Liver (tissue), 9 donors: ENCODE results near the gene ADAMTS14. TPM values are rescaled to one million over a fixed set of nuclear protein-coding genes. Genes with fewer than 3 reads are reported as not detected.

ENCODE experiments used
- DNase-seq: peaks from one replicate; pipeline ENCODE4 v3.0.0-alpha.2; 2017; ENCODE audit warnings: low spot score
- H3K27ac ChIP-seq, 2 donors: one replicate each; pipeline ENCODE4 v1.7.0; 2013; ENCODE audit warnings: inconsistent platforms in 2 of 2, low read length in 2 of 2, control low read depth in 1 of 2, low read depth in 1 of 2, mild to moderate bottlenecking in 1 of 2
- H3K27me3 ChIP-seq, 4 donors: one replicate each; pipeline versions ENCODE4 v1.6.1 to v1.7.0; 2013; ENCODE audit warnings: low read length in 3 of 4, inconsistent platforms in 1 of 4, mild to moderate bottlenecking in 1 of 4, moderate library complexity in 1 of 4; ENCODE audit not compliant: control insufficient read depth in 4 of 4, insufficient read depth in 4 of 4
- H3K36me3 ChIP-seq, 4 donors: one replicate each; pipeline versions ENCODE4 v1.6.1 to v1.7.0; 2013; ENCODE audit warnings: low read length in 3 of 4, mild to moderate bottlenecking in 3 of 4, low read depth in 1 of 4, moderate library complexity in 1 of 4; ENCODE audit not compliant: control insufficient read depth in 4 of 4, insufficient read depth in 3 of 4
- H3K4me1 ChIP-seq, 4 donors: one replicate each; pipeline versions ENCODE4 v1.6.1 to v1.7.0; 2013; ENCODE audit warnings: low read length in 3 of 4, mild to moderate bottlenecking in 3 of 4, moderate library complexity in 1 of 4; ENCODE audit not compliant: control insufficient read depth in 4 of 4, insufficient read depth in 4 of 4
- H3K4me3 ChIP-seq, 3 donors: one replicate each; pipeline versions ENCODE4 v1.6.1 to v1.7.0; 2013; ENCODE audit warnings: low read length in 3 of 3, control low read depth in 1 of 3, low read depth in 1 of 3, mild to moderate bottlenecking in 1 of 3
- H3K9ac ChIP-seq, 2 donors: one replicate each; pipeline ENCODE4 v1.7.0; 2013; ENCODE audit warnings: low read length in 2 of 2, mild to moderate bottlenecking in 2 of 2, moderate library complexity in 2 of 2, control low read depth in 1 of 2, low read depth in 1 of 2
- H3K9me3 ChIP-seq, 4 donors: one replicate each; pipeline versions ENCODE4 v1.6.1 to v1.7.0; 2013; ENCODE audit warnings: low read length in 3 of 4; ENCODE audit not compliant: control insufficient read depth in 4 of 4
- ATF3 ChIP-seq: IDR thresholded peaks from 2 replicates; pipeline ENCODE4 v1.6.1; 2016; ENCODE audit warnings: antibody characterized with exemption
- EGR1 ChIP-seq, 2 donors: IDR thresholded peaks; 2 replicates each; pipeline ENCODE4 v1.6.1; 2016 to 2018; ENCODE audit warnings: antibody characterized with exemption in 2 of 2, low read depth in 2 of 2
- FOXA1 ChIP-seq: IDR thresholded peaks from 2 replicates; pipeline ENCODE4 v1.6.1; 2016; ENCODE audit warnings: antibody characterized with exemption
- FOXA2 ChIP-seq: IDR thresholded peaks from 2 replicates; pipeline ENCODE4 v1.6.1; 2016; ENCODE audit warnings: antibody characterized with exemption
- GABPA ChIP-seq, 2 donors: IDR thresholded peaks in 1 of 2; conservative IDR thresholded peaks in 1 of 2; 2 replicates each; pipeline ENCODE4 v1.6.1; 2016; ENCODE audit warnings: antibody characterized with exemption in 2 of 2, mild to moderate bottlenecking in 1 of 2, moderate library complexity in 1 of 2
- HNF4A ChIP-seq, 2 donors: conservative IDR thresholded peaks; 2 replicates each; pipeline ENCODE4 v1.6.1; 2016; ENCODE audit warnings: antibody characterized with exemption in 2 of 2, mild to moderate bottlenecking in 2 of 2
- HNF4G ChIP-seq: IDR thresholded peaks from 2 replicates; pipeline ENCODE4 v1.6.1; 2016; ENCODE audit warnings: antibody characterized with exemption
- JUND ChIP-seq, 2 donors: IDR thresholded peaks; 2 replicates each; pipeline ENCODE4 v1.6.1; 2016; ENCODE audit warnings: antibody characterized with exemption in 2 of 2
- MAX ChIP-seq: IDR thresholded peaks from 2 replicates; pipeline ENCODE4 v1.6.1; 2016; ENCODE audit warnings: antibody characterized with exemption
- RAD21 ChIP-seq, 2 donors: IDR thresholded peaks; 2 replicates each; pipeline ENCODE4 v1.6.1; 2016; ENCODE audit warnings: antibody characterized with exemption in 2 of 2, mild to moderate bottlenecking in 2 of 2
- REST ChIP-seq: IDR thresholded peaks from 2 replicates; pipeline ENCODE4 v1.6.1; 2016; ENCODE audit warnings: antibody characterized with exemption, mild to moderate bottlenecking
- SP1 ChIP-seq: IDR thresholded peaks from 2 replicates; pipeline ENCODE4 v1.6.1; 2018; ENCODE audit warnings: antibody characterized with exemption, mild to moderate bottlenecking
- TAF1 ChIP-seq: conservative IDR thresholded peaks from 2 replicates; pipeline ENCODE4 v1.6.1; 2016; ENCODE audit warnings: antibody characterized with exemption, mild to moderate bottlenecking
- YY1 ChIP-seq: IDR thresholded peaks from 2 replicates; pipeline ENCODE4 v1.6.1; 2016; ENCODE audit warnings: antibody characterized with exemption, mild to moderate bottlenecking
- WGBS: extraction: QIAGEN DNeasy Blood & Tissue Kit; methylation state at CpG from one replicate; pipeline ENCODE4 v1.1.7; 2013; 5-methylcytosine and 5-hydroxymethylcytosine counted together
- polyA plus RNA-seq, 2 donors: library from polyadenylated mRNA; stranded (reverse) in 1 of 2; unstranded in 1 of 2; fragments of 200-250 nt in 1 of 2; fragments of >200 nt in 1 of 2; fragmentation: Nextera tagmentation in 1 of 2; extraction: Ambion mirVana in 1 of 2; gene quantifications; one replicate each; pipeline versions ENCODE4 v1.2.1 to v1.2.3, GENCODE V29; 2013 to 2015
- total RNA-seq, 2 donors: library from RNA; depleted of rRNA; stranded (reverse); fragments of >200 nt; gene quantifications; one replicate each; pipeline ENCODE4 v1.2.3, GENCODE V29; 2014
- TF ChIP-seq, protein P1 (sequence below): IDR thresholded peaks from 2 replicates; pipeline ENCODE4 v1.6.1; 2016; ENCODE audit warnings: antibody characterized with exemption
- TF ChIP-seq, protein P2 (sequence below): fragments of 150-350 bp; IDR thresholded peaks from 2 replicates; pipeline ENCODE4 v1.5.1; 2017; ENCODE audit warnings: improper control_type of control experiment, low read depth, low read length; ENCODE audit not compliant: missing input control
- donor health status: healthy.
- donor health status: healthy.
- donor health status: healthy.
- donor health status: healthy.
- donor health status: healthy.

Gene ADAMTS14
- total and polyA plus RNA-seq, 4 donors: 0.09 to 0.33 (median 0.13) TPM

DNA sequence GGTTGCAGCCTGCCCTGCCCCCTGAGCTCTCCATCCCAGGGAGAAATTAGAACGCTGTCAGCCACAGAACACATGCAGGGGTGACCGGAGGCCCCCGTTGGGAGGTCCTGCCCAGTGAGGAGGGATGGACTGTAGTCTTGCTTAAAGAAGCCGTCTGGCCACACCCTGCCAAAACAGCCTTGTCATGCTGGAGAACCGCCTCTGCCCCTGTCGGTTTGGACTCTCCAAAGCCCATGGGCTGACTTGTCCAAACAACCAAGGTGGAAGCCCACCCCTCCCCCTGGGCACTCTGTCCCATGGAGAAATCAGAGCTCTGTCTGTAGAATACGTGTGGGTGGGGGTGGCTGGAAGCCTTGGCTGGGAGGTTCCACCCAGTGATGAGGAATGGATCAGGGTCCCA lies 125.5 kb downstream of the ADAMTS14 start (continued):
- no peak for TF ChIP-seq HNF4A (conservative IDR thresholded peaks at IDR 0.05)

DNA sequence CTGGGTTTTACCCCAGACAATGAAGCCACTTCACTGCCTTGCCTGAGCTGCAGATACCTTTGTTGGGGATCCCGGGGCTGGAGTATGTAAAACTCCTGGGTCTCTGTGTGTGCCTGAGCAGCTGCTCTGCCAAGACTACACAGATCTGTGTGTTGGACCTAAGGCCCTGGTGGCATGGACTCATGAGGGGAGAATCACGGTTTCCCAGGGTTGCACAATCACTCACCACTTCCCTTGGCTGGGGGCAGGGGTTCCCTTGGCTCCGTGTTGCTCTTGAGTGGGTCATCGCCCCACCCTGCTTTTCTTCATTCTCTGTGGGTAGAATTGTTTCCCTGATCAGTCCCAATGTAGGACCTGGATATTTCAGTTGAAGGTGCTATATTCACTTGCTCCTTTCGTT lies 126.8 kb downstream of the ADAMTS14 start:
- WGBS: 66% methylated on average over 5 of the region's 5 CpGs
- Histone ChIP-seq H3K27ac (no peak overlapping the region), H3K4me3 (no peak overlapping the region), H3K9me3 (no peaks in the 10 kb centered on the region), H3K4me1 (no peaks in the 10 kb centered on the region), H3K36me3 (no peaks in the 10 kb centered on the region), H3K9ac (no peak overlapping the region), H3K27me3 (no peaks in the 10 kb centered on the region)
- DNase-seq: no peak
- TF ChIP-seq MAX (no peak), HNF4A (conservative IDR thresholded peaks at IDR 0.05) (no peak), RAD21 (IDR thresholded peaks at IDR 0.05) (no peak), FOXA1 (no peak), ATF3 (no peak), YY1 (no peak)

DNA sequence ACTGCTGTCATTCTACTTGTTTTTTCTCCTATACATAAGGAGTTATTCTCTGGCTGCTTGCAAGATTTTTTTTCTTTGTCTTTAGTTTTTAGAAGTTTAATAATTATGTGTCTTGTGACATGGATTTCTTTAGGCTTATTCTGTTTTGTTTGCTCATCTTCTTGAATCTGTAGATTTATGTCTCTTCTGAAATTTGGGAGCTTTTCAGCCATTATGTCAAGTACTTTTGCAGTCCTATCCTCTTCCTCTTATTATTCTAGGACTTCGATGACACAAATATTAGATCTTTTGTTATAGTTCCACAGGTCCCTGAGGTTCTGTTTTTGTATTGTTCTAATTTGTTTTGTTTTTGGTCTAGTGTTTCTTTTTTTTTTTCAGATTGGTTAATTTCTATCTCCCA lies 129.5 kb downstream of the ADAMTS14 start:
- WGBS: 90% methylated on average over 1 of the region's 1 CpG
- H3K36me3 ChIP-seq: no peaks in the 10 kb centered on the region
- H3K4me3 ChIP-seq: no peak overlapping the region
- no peak for DNase-seq
- no peaks in the 10 kb centered on the region for H3K9me3 ChIP-seq
- no peak overlapping the region for H3K27ac ChIP-seq
- H3K9ac ChIP-seq: no peak overlapping the region
- no peaks in the 10 kb centered on the region for H3K27me3 ChIP-seq
- TF ChIP-seq FOXA1: no peak
- no peak for TF ChIP-seq YY1
- no peak for TF ChIP-seq HNF4A (conservative IDR thresholded peaks at IDR 0.05)
- TF ChIP-seq JUND (IDR thresholded peaks at IDR 0.05): no peak
- TF ChIP-seq HNF4G: no peak
- no peaks in the 10 kb centered on the region for H3K4me1 ChIP-seq

- no peak for DNase-seq
- Histone ChIP-seq H3K27ac (no peak overlapping the region), H3K36me3 (no peaks in the 10 kb centered on the region), H3K9ac (no peak overlapping the region), H3K4me3 (no peak overlapping the region), H3K9me3 (no peaks in the 10 kb centered on the region), H3K4me1 (no peaks in the 10 kb centered on the region), H3K27me3 (no peaks in the 10 kb centered on the region)
- WGBS: 68% methylated on average over 2 of the region's 2 CpGs
- TF ChIP-seq GABPA (IDR thresholded peaks at IDR 0.05 in 1 of 2, conservative IDR thresholded peaks at IDR 0.05 in 1 of 2): no peak
- TF ChIP-seq REST: no peak
- no peak for TF ChIP-seq RAD21 (IDR thresholded peaks at IDR 0.05)
- no peak for TF ChIP-seq HNF4G
- TF ChIP-seq FOXA2: no peak
- TF ChIP-seq TAF1: no peak
- no peak for TF ChIP-seq SP1
- TF ChIP-seq, protein P1, sequence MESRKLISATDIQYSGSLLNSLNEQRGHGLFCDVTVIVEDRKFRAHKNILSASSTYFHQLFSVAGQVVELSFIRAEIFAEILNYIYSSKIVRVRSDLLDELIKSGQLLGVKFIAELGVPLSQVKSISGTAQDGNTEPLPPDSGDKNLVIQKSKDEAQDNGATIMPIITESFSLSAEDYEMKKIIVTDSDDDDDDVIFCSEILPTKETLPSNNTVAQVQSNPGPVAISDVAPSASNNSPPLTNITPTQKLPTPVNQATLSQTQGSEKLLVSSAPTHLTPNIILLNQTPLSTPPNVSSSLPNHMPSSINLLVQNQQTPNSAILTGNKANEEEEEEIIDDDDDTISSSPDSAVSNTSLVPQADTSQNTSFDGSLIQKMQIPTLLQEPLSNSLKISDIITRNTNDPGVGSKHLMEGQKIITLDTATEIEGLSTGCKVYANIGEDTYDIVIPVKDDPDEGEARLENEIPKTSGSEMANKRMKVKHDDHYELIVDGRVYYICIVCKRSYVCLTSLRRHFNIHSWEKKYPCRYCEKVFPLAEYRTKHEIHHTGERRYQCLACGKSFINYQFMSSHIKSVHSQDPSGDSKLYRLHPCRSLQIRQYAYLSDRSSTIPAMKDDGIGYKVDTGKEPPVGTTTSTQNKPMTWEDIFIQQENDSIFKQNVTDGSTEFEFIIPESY: no peak
- TF ChIP-seq, protein P2, sequence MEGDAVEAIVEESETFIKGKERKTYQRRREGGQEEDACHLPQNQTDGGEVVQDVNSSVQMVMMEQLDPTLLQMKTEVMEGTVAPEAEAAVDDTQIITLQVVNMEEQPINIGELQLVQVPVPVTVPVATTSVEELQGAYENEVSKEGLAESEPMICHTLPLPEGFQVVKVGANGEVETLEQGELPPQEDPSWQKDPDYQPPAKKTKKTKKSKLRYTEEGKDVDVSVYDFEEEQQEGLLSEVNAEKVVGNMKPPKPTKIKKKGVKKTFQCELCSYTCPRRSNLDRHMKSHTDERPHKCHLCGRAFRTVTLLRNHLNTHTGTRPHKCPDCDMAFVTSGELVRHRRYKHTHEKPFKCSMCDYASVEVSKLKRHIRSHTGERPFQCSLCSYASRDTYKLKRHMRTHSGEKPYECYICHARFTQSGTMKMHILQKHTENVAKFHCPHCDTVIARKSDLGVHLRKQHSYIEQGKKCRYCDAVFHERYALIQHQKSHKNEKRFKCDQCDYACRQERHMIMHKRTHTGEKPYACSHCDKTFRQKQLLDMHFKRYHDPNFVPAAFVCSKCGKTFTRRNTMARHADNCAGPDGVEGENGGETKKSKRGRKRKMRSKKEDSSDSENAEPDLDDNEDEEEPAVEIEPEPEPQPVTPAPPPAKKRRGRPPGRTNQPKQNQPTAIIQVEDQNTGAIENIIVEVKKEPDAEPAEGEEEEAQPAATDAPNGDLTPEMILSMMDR: no peak
- TF ChIP-seq EGR1 (IDR thresholded peaks at IDR 0.05; ENCODE audit: low read depth in 2 of 2): no peak
- TF ChIP-seq YY1: no peak
These were observed 131.6 kb downstream of the ADAMTS14 start for GRCh38 chr10:70803775-70804420.
